HepG2 (cell line): ENCODE data around the gene SCRT2. TPM values are rescaled to one million over a fixed set of nuclear protein-coding genes. Genes with fewer than 3 reads are reported as not detected.

ENCODE experiments used
- ATAD3A ChIP-seq: sonication (generic); formaldehyde crosslinking; IDR thresholded peaks from 2 replicates; pipeline ENCODE4 v1.4.0; 2020; ENCODE audit warnings: missing genetic modification reagents
- DZIP1 ChIP-seq: sonication (generic); formaldehyde crosslinking; IDR thresholded peaks from 2 replicates; pipeline ENCODE4 v1.5.0; 2020; ENCODE audit warnings: mild to moderate bottlenecking, missing genetic modification reagents
- EEA1 ChIP-seq: sonication (generic); formaldehyde crosslinking; IDR thresholded peaks from 2 replicates; pipeline ENCODE4 v1.5.1; 2020; ENCODE audit warnings: mild to moderate bottlenecking, missing genetic modification reagents, borderline replicate concordance
- HDAC6 ChIP-seq: fragments of 200-600 bp; sonication (generic); IDR thresholded peaks from 2 replicates; pipeline ENCODE4 v1.7.0; 2017; ENCODE audit warnings: mild to moderate bottlenecking, antibody characterized with exemption, low read length, low read depth
- KLF11 ChIP-seq: IDR thresholded peaks from 2 replicates; pipeline ENCODE4 v1.6.1; 2016; ENCODE audit warnings: missing compliant biosample characterization
- MLLT10 ChIP-seq: sonication (generic); formaldehyde crosslinking; IDR thresholded peaks from 2 replicates; pipeline ENCODE4 v1.4.0; 2020; ENCODE audit warnings: missing genetic modification reagents
- NR2F6 ChIP-seq, 2 experiments: IDR thresholded peaks; 2 replicates each; pipeline ENCODE4 v1.6.1; 2016; ENCODE audit warnings: antibody characterized with exemption in 1 of 2, mild to moderate bottlenecking in 1 of 2
- PLSCR1 ChIP-seq: sonication (generic); formaldehyde crosslinking; IDR thresholded peaks from 2 replicates; pipeline ENCODE4 v1.5.0; 2020; ENCODE audit warnings: missing genetic modification reagents, mild to moderate bottlenecking, borderline replicate concordance
- SMARCE1 ChIP-seq: fragments of 450-650 bp; IDR thresholded peaks from 2 replicates; pipeline ENCODE4 v1.6.1; 2017; ENCODE audit warnings: borderline replicate concordance
- STAG1 ChIP-seq: sonication (generic); formaldehyde crosslinking; IDR thresholded peaks from 2 replicates; pipeline ENCODE4 v1.4.0; 2020; ENCODE audit warnings: missing genetic modification reagents
- THAP7 ChIP-seq: sonication (generic); formaldehyde crosslinking; IDR thresholded peaks from 2 replicates; pipeline ENCODE4 v1.8.1; 2023; ENCODE audit warnings: mild to moderate bottlenecking, missing genetic modification reagents
- ZBTB34 ChIP-seq: sonication (generic); formaldehyde crosslinking; IDR thresholded peaks from 2 replicates; pipeline ENCODE4 v1.8.0; 2022; ENCODE audit warnings: mild to moderate bottlenecking, missing genetic modification reagents
- ZNF274 ChIP-seq: sonication (generic); formaldehyde crosslinking; IDR thresholded peaks from 2 replicates; pipeline ENCODE4 v1.5.1; 2020; ENCODE audit warnings: mild to moderate bottlenecking, missing genetic modification reagents
- ZNF331 ChIP-seq: sonication (generic); formaldehyde crosslinking; IDR thresholded peaks from 2 replicates; pipeline ENCODE4 v1.4.0; 2020; ENCODE audit warnings: missing genetic modification reagents
- ZNF564 ChIP-seq: sonication (generic); formaldehyde crosslinking; IDR thresholded peaks from 2 replicates; pipeline ENCODE4 v1.8.1; 2023; ENCODE audit warnings: mild to moderate bottlenecking, missing genetic modification reagents
- ZNF7 ChIP-seq: IDR thresholded peaks from 2 replicates; pipeline ENCODE4 v1.6.1; 2016; ENCODE audit warnings: missing biosample characterization, missing genetic modification reagents
- polyA plus RNA-seq, 8 experiments: library from polyadenylated mRNA; depleted of rRNA in 3 of 8; stranded (reverse) in 7 of 8; unstranded in 1 of 8; fragments of >200 nt; fragmentation: Illumina TruSeq in 4 of 8; extraction: Trizol in 4 of 8; gene quantifications; 2 replicates each; pipeline versions ENCODE4 v1.2.1 to v1.2.3, GENCODE V29; 2011 to 2016; ENCODE audit warnings: low read depth in 4 of 8, missing spikeins in 1 of 8, mixed read lengths in 1 of 8; ENCODE audit not compliant: insufficient read depth in 1 of 8
- total RNA-seq, 5 experiments: library from RNA; depleted of rRNA; stranded (reverse); fragments of >200 nt; fragmentation: Illumina TruSeq; extraction: Trizol; gene quantifications; 2 replicates each; pipeline ENCODE4 v1.2.3, GENCODE V29; 2016; ENCODE audit warnings: low read depth in 1 of 5
- TF ChIP-seq, protein P1 (sequence below): sonication (generic); formaldehyde crosslinking; IDR thresholded peaks from 2 replicates; pipeline ENCODE4 v1.5.0; 2020; ENCODE audit warnings: missing genetic modification reagents
- TF ChIP-seq, protein P2 (sequence below): sonication (generic); formaldehyde crosslinking; IDR thresholded peaks from 2 replicates; pipeline ENCODE4 v1.4.0; 2020; ENCODE audit warnings: missing genetic modification reagents, low read depth, mild to moderate bottlenecking, borderline replicate concordance
- TF ChIP-seq, protein P3 (sequence below): sonication (generic); formaldehyde crosslinking; IDR thresholded peaks from 2 replicates; pipeline ENCODE4 v1.4.0; 2020; ENCODE audit warnings: missing genetic modification reagents

Gene SCRT2
- total and polyA plus RNA-seq, 2 of the 13 experiments (the other 11 are each of a cell fraction or from before 2014, with no cell fraction given), result not detected

- peak; percentile 92; the same call in 1 of the 2 replicates for TF ChIP-seq ATAD3A
- TF ChIP-seq ZNF564, result peak; percentile 98
- no peak for TF ChIP-seq NR2F6 (IDR thresholded peaks at IDR 0.05)
- TF ChIP-seq NR2F6 (CRISPR knock-in tag; IDR thresholded peaks at IDR 0.05), result no peak
- no peak for TF ChIP-seq HDAC6
- peak; percentile 48; the same call in 1 of the 2 replicates for TF ChIP-seq ZNF7 (CRISPR knock-in tag)
- peak; percentile 37 for TF ChIP-seq STAG1
- peak; percentile 91; the same call in 1 of the 2 replicates for TF ChIP-seq DZIP1 (CRISPR knock-in tag)
- TF ChIP-seq ZBTB34, result no peak; the same call in 1 of the 2 replicates
- peak; percentile 98 for TF ChIP-seq ZNF274 (CRISPR knock-in tag)
- TF ChIP-seq THAP7, result peak; percentile 91
- TF ChIP-seq, protein P1, sequence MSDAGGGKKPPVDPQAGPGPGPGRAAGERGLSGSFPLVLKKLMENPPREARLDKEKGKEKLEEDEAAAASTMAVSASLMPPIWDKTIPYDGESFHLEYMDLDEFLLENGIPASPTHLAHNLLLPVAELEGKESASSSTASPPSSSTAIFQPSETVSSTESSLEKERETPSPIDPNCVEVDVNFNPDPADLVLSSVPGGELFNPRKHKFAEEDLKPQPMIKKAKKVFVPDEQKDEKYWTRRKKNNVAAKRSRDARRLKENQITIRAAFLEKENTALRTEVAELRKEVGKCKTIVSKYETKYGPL (CRISPR knock-in tag), result peak; percentile 96
- TF ChIP-seq ZNF331 (CRISPR knock-in tag), result peak; percentile 97
- peak; percentile 94; the same call in 1 of the 2 replicates for TF ChIP-seq SMARCE1
- TF ChIP-seq, protein P2, sequence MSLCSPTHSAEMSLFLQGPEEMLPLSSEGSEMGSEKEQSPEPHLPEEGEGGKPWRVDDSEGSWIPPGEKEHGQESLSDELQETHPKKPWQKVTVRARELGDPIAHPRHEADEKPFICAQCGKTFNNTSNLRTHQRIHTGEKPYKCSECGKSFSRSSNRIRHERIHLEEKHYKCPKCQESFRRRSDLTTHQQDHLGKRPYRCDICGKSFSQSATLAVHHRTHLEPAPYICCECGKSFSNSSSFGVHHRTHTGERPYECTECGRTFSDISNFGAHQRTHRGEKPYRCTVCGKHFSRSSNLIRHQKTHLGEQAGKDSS, result peak; percentile 98
- TF ChIP-seq EEA1 (CRISPR knock-in tag), result peak; percentile 99
- TF ChIP-seq MLLT10 (CRISPR knock-in tag), result no peak
- peak; percentile 88; the same call in 1 of the 2 replicates for TF ChIP-seq PLSCR1 (CRISPR knock-in tag)
- TF ChIP-seq, protein P3, sequence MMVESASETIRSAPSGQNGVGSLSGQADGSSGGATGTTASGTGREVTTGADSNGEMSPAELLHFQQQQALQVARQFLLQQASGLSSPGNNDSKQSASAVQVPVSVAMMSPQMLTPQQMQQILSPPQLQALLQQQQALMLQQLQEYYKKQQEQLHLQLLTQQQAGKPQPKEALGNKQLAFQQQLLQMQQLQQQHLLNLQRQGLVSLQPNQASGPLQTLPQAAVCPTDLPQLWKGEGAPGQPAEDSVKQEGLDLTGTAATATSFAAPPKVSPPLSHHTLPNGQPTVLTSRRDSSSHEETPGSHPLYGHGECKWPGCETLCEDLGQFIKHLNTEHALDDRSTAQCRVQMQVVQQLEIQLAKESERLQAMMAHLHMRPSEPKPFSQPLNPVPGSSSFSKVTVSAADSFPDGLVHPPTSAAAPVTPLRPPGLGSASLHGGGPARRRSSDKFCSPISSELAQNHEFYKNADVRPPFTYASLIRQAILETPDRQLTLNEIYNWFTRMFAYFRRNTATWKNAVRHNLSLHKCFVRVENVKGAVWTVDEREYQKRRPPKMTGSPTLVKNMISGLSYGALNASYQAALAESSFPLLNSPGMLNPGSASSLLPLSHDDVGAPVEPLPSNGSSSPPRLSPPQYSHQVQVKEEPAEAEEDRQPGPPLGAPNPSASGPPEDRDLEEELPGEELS (CRISPR knock-in tag), result 0 out of 2 replicates have a peak, but pooled peaks have one; percentile 20
- peak; percentile 95 for TF ChIP-seq KLF11 (CRISPR knock-in tag)
Observed at GRCh38 chr20:675453-676314, at the start of gene SCRT2 (continued).
